GM18907 (cell line): ENCODE data around the gene KREMEN1.

Experiments
- ATAC-seq: cut with Tn5 transposase; IDR thresholded peaks from one replicate; pipeline ENCODE4 v1.9.1; 2021; ENCODE audit warnings: mild to moderate bottlenecking, moderate library complexity; ENCODE audit not compliant: unreplicated experiment

Gene KREMEN1

DNA sequence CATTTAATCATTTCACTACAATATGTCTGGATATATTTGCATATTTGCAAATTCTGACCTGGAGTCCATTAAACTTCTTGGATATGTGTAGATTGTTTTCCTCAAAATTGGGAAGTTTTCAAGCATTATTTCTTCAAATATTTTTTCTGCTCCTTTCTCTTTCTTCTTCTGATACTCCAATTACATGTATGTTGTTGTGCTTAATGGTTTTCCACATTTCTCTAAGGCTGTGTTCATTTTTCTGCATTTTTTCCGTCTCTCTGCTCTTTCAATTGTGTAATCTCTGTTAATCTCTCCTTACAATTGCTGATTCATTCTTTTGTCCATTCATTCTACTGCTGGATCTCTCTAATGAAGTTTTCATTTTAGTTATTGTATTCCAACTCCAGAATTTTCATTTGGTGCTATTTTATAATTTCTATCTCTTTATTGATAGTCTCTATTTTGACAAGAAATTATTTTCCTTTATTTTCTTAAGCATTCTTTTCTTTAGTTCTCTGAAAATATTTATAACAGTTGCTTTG, 102.5 kb downstream of the KREMEN1 start:
- ATAC-seq: no peak

DNA sequence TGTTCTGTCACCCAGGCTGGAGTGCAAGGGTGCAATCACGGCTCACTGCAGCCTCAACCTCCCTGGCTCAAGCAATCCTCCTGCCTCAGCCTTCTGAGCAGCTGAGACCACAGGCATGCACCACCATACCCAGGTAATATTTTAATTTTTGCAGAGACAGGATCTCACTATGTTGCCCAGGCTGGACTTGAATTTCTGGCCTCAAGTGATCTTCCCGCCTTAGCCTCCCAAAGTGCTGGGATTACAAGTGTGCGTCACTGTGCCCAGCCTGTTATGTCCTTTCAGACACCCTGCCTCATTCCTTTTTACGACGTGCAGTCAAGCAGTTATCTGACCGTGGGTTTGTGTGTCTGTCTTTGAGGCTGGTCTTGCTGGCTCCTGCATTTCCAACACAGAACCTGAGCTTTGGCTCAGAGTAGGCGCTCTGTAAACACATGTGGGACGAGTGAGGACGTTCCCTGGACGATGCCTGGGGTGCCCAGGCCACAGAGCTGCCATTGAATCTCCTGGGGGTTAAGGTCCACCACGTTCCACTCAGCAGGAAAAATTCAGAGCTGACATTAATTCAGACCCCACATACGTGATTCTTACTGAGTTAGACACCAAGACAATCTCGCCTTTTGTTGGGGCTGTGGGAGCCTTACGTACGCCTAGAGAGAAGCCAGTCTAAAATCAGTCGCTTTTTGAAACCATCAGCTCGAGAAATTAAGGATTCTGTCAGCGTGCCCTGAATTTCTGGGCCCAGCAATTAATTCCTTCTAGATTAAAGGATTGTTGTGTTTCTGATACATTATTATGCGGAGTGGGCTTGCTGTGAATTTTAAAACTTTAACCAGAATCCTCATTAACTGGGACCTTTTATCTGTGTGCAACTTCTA, 111.4 kb downstream of the KREMEN1 start:
- no peak for ATAC-seq

DNA sequence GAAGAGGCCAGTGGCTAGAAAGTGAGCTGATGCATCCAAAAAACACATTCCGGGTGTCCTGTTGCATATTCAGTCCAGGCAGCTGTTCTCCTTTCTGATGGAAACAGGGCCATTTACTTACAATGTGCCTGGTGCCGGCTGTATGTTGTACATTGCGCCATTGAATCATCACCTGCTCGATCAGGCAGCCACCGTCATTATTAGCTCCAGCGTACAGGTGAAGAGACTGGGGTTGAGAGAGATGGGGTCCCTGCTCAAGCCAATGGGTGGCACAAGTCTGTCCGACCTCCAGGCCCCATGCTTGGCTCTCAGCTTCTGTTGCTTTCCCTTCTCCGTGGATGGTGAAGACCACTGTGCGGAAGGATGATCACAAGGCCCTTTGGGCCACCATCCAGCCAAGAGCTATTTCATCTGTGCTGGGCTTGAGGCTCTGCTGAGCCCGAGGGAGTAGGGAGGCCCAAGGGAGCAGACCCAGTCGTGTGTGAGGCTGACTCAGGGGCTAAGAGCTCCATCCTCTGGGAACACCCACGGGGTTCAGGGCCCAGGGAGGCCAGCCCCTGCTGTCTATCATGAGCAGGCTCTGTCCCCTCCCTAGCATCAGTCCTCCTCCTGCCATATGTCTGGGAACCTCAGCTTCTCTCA, 112.1 kb downstream of the KREMEN1 start:
- no peak for ATAC-seq

DNA sequence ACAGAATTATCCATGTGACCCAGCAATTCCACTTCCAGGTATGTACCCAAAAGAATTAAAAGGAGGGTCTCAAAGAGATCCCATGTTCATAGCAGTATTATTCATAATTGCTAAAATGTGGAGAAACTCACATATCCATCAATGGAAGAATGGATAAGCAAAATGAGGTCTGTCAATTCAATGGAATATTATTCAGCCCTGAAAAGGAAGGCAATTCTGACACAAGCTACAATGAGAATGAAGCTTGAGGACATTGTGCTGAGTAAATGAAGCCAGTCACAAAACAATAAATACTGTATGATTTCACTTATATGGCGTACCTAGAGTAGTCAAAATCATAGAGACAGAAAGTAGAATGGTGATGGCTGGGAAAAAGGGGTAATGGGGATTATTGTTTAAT, 113.5 kb downstream of the KREMEN1 start:
- no peak for ATAC-seq

DNA sequence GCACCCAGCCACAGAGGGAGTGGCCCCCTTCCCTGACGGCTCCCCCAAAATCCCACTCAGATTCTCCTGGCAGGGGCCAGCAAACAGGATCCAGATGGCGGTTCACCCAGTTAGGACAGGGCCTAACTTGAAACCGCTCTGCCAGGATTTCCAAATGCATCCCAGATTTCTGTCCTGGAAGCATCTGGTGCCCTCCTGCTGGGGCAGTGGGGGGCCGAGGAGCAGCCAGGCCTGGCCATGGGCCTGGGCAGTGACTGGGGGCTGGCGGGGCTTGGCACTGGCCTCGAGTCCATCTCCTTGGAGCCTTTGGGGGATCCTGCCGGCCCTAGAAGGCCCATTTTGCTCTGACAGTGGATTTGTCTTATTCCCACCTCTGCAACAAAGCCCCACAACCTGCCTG, 115.0 kb downstream of the KREMEN1 start:
- no peak for ATAC-seq

DNA sequence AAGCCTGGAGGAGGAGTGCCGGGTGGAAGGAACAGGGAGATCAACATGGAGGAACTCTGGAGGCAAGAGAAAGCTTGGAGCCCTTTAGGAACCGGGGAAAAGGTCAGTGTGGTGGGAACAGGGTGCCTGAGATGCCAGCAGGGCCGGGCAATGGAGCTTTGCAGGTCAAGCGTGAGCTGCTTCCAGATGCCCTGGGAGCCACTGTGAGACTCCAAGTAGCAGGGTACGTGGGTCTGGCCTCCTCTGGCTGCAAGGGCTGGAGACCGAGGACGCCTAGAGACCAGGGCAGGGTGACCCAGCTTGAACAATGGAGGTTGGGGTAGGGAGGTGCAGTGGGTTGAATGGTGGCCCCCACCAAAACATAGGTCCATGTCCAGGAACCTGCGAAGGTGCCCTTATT, 117.2 kb downstream of the KREMEN1 start:
- no peak for ATAC-seq

DNA sequence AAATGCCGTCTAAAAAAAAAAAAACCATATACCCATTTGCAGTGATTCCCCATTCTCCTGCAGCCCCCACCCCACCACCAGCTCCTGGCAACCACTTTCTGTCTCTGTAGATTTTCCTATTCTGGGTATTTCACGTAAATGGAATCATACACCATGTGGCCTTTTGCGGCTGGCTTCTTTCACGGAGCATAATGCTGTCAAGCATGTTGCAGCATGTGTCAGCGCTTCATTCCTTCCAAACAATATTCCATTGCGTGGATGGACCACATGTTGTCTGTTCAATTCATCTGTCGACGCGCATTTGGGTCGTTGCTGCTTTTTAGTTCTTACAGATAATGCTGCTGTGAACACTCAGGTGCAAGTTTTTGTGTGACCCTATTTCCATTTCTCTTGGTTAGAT, 118.1 kb downstream of the KREMEN1 start:
- ATAC-seq: no peak

DNA sequence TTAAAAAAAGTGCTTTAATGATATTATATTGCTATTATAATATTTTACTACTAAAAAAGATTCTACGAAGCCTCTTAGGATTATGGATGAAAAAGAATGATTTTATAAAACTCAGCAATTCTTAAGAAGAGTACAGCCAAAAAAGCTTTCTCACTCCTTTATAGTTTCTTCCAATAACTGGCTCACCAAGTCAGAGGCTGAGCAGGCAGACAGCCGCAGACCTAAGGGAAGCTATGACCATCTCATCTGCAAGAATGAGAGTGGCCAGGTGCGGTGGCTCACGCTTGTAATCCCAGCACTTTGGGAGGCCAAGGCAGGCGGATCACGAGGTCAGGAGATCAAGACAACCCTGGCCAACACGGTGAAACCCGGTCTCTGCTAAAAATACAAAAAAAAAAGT, 120.2 kb downstream of the KREMEN1 start:
- ATAC-seq: no peak

DNA sequence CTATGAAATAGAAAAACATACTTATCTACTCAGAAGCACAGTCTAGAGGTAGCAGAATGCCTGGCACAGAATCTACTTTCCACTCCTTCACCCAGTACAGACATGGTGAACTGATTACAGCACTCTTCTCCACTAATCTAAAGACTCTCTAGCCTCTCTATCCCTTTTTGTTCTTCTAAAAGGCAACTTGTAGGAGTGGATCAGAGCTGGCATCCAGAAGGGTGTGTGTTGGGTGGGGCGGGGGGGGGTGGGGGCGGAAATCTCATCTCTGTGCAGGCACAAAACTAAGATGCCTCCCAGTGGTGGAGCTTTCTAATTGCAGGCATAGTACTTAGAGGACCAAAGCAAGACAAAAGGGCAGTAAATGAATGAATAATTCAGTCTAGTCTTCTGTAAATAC, 121.3 kb downstream of the KREMEN1 start:
- ATAC-seq: no peak

DNA sequence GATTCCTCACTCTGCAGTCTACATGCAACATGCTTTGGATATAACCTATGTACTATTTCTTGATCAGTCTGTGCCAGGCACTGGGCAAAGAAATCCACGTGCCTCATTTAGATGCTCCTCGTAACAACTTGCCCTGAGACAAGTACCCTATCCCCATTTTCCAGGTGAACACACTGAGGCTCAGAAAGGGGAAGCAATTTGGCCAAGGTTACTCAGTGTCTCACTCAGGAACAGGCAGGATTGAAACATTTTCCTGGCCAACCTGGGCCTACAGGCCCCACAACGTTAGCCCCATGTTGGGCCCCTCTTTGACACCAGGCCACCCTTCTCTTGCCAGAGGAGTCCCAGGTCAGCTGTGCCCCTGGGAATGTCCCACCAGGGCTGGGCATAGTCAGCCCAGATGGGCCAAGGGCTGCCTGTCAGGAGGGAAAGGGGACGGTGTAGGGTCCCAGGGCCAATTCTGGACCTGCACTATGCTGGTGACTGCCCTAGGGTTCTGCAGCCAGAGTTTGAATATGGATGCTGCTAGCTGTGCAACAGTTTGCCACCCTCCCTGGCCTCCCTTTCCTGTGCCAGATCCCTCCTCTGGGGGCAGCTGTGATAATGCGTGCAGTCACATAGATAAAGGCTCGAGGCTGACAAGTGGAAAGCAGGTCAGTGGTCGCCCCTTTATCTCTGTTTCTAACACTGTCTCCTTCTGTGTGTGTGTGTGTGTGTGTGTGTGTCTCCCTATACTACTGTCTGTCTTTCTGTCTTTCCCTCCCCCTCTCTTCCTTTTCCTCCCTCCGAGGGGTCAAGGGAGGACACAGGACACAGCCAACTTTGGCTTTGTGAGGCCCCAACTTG, 122.5 kb downstream of the KREMEN1 start:
- no peak for ATAC-seq

DNA sequence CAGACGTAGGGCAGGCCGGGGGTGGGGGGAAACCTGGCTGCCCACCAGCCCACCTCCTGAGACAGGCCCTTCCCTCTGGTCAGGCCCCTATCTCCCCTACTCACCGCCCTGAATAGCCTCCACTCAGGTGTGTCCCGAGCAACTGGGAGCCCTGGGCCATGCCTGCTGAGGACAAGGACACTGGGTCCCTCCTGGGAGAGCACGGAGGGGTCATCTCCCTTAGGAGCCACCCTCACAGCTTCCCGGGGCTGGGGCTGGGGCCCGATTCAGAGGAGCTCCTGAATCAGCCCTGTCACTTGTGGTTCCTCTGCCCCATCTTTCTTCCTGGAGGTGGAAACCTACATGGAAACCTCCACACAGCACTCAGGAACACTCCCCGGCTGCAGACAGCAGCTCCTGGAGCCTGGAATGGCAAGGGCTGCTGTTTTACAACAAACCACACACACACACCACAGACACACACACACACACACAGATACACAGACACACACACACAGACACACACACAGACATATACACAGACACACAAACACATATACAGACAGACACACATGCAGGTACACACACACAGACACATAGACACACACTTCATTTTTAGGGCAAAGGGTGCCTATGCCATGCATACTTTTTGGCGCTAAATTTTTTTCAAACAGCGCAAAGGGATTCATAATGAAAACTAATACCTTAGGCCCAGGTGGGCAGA, 123.3 kb downstream of the KREMEN1 start:
- no peak for ATAC-seq

DNA sequence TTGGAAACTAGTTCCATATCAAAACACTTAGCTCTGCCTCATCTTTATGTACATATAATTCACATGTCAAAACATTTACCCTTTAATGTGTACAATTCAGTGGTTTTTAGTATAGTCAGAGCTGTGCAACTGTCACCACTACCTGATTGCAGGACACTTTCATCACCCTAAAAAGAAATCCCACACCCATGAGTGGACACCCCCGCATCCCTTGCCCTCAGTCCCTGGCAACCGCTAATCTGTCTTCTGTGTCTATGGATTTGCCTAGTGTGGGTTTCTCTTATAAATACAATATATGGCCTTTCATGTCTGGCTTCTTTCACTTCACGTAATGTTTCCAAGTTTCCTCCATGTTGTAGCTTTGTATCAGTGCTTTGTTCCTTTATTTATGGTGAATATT, 124.3 kb downstream of the KREMEN1 start:
- no peak for ATAC-seq

DNA sequence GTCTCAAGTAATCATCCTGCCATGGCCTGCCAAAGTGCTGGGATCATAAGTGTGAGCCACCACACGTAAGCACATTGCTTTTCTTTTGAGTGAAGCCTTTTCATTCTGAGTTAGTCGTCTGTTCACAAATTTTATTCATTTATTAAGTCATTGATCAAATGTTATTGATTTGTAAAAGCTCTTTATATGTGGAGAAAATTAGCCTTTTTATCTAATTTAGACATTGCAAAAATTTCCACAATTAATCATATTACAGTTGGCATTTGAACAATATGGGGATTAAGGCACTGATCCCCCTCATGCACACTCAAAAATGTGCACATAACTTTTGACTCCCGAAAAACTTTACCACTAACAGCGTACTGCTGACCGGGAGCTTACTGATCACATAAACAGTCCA, 125.4 kb downstream of the KREMEN1 start:
- no peak for ATAC-seq

DNA sequence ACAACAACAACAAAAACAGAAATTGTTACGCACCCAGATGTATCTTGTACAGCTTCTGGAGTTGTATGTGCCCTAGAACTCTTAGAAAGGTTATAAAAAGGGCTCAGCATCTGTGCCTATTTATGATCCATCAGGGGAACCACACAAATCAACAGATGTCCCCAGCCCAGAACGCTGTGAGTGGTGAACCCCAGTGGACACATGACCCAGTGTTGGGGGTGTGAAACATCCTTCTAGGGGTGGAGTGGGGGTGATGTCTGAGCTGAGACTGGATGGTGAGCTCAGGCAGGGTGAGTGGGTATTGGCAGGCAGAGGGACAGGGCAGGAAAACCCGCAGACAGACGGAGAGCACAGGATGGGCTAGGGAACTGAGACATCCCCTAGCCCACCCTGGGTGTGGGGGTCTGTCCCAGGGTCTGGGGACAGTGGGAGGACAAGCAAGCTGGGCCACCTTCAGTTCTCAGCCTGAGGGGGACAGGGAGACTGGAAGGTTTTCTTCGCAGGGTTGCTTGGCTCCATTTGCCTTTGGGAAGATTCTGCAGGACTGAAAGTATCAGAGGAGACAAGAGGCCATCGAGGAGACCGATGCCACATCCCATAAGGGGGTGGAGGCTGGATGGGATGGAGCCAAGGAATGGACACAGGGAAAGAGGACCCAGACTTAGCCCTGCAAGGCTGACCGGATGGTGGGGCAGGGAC, 127.0 kb downstream of the KREMEN1 start:
- ATAC-seq: no peak

DNA sequence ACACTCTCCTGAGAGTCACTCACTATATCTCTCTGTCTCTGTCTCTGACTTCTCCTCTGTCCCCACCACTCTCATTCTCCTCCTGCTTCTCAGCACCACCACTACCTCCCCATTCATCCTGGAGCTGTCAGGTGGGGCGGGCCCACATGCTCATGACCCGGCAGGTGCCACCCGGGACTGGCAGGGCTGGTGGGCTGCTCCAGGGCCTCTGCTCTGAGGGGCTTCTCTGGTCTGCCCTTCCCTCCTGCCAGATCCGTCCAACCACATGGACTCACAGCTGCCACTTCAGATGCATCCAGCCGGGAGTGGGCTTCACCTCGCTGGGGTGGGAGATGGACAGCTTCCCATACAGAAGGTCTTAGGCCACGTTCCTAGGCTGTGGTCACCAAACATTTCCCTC, 128.1 kb downstream of the KREMEN1 start:
- no peak for ATAC-seq

DNA sequence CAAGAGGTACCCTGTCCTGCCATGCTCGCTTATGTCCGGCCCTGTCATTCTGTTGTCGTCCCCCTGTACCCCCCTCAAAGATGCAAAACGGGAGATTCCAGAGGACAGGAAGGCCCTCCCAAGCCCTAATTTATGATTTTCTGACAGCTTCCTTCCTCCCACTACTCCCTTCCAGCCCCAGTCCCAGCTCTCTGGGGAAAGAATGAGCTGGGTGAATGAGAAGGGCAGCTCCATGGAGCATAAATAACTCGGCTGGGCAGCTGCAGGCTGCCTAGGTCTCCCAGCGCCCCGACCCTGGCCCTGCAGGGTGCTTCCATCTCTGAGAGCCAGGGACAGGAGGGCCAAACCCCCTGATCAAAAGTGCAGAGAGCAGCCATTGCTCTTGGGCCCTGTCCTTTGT, 128.9 kb downstream of the KREMEN1 start:
- no peak for ATAC-seq

DNA sequence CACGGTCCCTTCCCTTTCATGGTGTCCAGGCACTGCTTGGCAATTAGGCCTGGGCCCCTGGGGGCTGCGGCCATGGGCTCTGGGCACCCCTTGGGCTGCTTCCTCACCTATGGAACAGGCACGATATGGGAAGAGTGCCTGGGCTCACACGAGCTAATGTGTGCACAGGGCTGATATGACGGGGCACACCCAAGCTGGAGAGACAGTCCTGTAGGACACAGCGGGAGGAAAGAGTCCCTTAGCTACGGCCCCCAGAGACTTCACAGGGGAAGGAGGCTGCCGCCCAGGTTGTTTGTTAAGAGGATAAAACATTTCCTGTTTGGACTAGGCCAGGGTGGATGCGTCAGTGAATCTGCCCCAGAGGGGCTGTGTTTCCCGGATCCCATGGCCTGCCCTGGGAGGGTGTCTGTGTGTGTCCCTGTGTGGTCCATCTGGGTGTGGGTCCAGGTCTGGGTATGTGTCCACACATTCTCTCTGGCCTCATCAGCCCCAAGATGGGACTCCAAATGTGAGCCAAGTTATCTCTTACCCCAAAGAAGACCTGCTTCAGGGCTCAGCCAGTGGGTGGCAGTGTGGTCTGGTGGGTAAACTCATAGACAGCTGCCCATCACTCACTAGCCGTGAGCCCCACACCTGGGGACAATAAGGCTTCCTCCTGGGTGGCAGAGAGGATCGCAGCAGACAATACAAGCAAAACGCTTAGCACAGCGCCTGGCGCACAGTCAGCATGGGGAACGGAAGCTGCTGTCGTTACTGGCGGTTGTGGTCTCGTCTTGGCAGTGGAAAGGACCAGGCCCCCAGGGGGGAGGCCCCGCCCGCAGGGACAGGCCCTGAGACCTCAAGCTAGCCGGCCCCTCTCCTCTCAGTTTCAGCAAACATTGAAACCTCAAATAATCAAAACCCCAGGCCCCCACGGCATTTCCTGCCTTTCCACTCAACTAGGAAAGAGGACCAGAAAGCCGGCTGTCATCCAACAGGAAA, 129.7 kb downstream of the KREMEN1 start:
- peak; percentile 74 for ATAC-seq

DNA sequence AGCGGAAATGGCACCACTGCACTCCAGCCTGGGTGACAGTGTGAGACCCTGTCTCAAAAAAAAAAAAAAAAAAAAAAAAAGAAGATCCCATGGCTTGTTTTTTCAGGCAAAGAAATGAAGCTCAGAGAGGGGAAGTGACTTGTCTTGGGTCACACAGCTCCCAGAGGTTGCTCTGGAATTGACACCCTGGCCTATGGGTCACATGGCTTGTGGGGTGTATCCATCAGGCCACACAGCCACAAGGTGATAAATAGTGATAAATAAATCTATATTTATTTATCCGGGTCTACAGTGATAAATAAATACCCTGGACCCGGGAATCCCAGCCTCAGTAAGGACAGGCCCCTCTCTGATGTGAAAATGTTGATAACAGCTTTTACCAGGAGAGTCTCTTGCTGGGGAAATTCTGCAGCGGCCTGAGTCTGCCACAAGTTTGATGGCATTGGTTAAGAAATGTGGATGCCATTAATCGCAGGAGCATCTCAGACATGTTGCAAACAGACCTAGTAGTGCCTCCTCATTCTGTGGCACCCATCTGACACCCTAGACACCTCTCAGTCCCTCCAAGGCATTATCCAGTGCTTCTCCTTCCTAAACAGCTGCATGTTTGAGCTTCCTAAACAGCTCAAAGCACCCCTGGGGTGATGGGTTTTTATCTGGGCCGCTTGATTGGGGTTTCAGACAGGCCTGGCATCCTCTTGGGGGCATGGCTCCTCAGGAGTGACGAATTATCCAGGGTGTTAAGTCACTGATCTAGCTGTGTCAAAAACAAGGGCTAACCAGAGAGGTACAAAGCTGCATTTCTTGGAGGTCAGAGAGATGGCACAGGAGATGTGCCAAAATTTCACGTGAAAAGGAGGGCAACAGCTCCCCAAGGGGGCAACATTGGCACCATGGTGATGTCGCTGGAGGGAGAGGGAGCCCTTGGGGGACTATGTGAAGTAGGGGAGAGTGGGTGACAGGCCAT, 130.9 kb downstream of the KREMEN1 start:
- ATAC-seq: no peak
